Measurements from ENCODE around the gene KRTAP10-5. TPM values are rescaled to one million over a fixed set of nuclear protein-coding genes. Genes with fewer than 3 reads are reported as not detected.
"Not testable (repeated sequence)": the region's sequence is repeated elsewhere in the genome, so short reads cannot be mapped to it uniquely, and the experiment has no call there.

Gene KRTAP10-5
- polyA plus RNA-seq, 3 donors, result not detected

GRCh38 chr21:44558329-44558675, 22.1 kb downstream of the KRTAP10-5 start:
- DNase-seq (ENCODE audit: extremely low read depth in 1 of 11, low read depth in 9 of 11, low spot score in 4 of 11), result not testable (repeated sequence)

GRCh38 chr21:44557491-44558328, 22.7 kb downstream of the KRTAP10-5 start:
- no peak for DNase-seq (ENCODE audit: extremely low read depth in 1 of 11, low read depth in 9 of 11, low spot score in 4 of 11)

- DNase-seq (ENCODE audit: extremely low read depth in 1 of 11, low read depth in 9 of 11, low spot score in 4 of 11), result no peak
These were observed 23.5 kb downstream of the KRTAP10-5 start for GRCh38 chr21:44556879-44557278.

- no peak for DNase-seq (ENCODE audit: extremely low read depth in 1 of 11, low read depth in 9 of 11, low spot score in 4 of 11)
These were observed 25.1 kb downstream of the KRTAP10-5 start for GRCh38 chr21:44555200-44555875.

GRCh38 chr21:44552681-44553080, 27.7 kb downstream of the KRTAP10-5 start:
- no peak for DNase-seq (ENCODE audit: extremely low read depth in 1 of 11, low read depth in 9 of 11, low spot score in 4 of 11)

GRCh38 chr21:44552136-44552535, 28.3 kb downstream of the KRTAP10-5 start:
- DNase-seq (ENCODE audit: extremely low read depth in 1 of 11, low read depth in 9 of 11, low spot score in 4 of 11), result no peak

GRCh38 chr21:44551340-44551961, 29.0 kb downstream of the KRTAP10-5 start, which contains the start of gene KRTAP10-2:
KRTAP10-2 (minus strand) TSS chr21:44551505; CDS start chr21:44551458, 47 bp downstream.
- DNase-seq (ENCODE audit: extremely low read depth in 1 of 11, low read depth in 9 of 11, low spot score in 4 of 11), result no peak

GRCh38 chr21:44550807-44551206, 29.6 kb downstream of the KRTAP10-5 start:
- no peak for DNase-seq (ENCODE audit: extremely low read depth in 1 of 11, low read depth in 9 of 11, low spot score in 4 of 11)

- not testable (repeated sequence) for DNase-seq (ENCODE audit: extremely low read depth in 1 of 11, low read depth in 9 of 11, low spot score in 4 of 11)
These were observed 30.1 kb downstream of the KRTAP10-5 start for GRCh38 chr21:44550285-44550684.

- DNase-seq (ENCODE audit: extremely low read depth in 1 of 11, low read depth in 9 of 11, low spot score in 4 of 11), result no peak
These were observed 30.7 kb downstream of the KRTAP10-5 start for GRCh38 chr21:44549525-44550211.

GRCh38 chr21:44548922-44549321, 31.5 kb downstream of the KRTAP10-5 start:
- DNase-seq (ENCODE audit: extremely low read depth in 1 of 11, low read depth in 9 of 11, low spot score in 4 of 11), result no peak

- no peak for DNase-seq (ENCODE audit: extremely low read depth in 1 of 11, low read depth in 9 of 11, low spot score in 4 of 11)
These were observed 32.0 kb downstream of the KRTAP10-5 start for GRCh38 chr21:44548381-44548780.

GRCh38 chr21:44547656-44548331, 32.6 kb downstream of the KRTAP10-5 start:
- DNase-seq (ENCODE audit: extremely low read depth in 1 of 11, low read depth in 9 of 11, low spot score in 4 of 11), result no peak

- no peak for DNase-seq (ENCODE audit: extremely low read depth in 1 of 11, low read depth in 9 of 11, low spot score in 4 of 11)
These were observed 35.8 kb downstream of the KRTAP10-5 start for GRCh38 chr21:44544566-44544965.

- no peak for DNase-seq (ENCODE audit: extremely low read depth in 1 of 11, low read depth in 9 of 11, low spot score in 4 of 11)
These were observed 37.7 kb downstream of the KRTAP10-5 start for GRCh38 chr21:44542716-44543115.

GRCh38 chr21:44540741-44541288, 39.6 kb downstream of the KRTAP10-5 start:
- no peak for DNase-seq (ENCODE audit: extremely low read depth in 1 of 11, low read depth in 9 of 11, low spot score in 4 of 11)

GRCh38 chr21:44539991-44540666, 40.3 kb downstream of the KRTAP10-5 start, which contains the start of gene KRTAP10-1:
KRTAP10-1 (minus strand) TSS chr21:44540195; CDS start chr21:44540150, 45 bp downstream.
- DNase-seq (ENCODE audit: extremely low read depth in 1 of 11, low read depth in 9 of 11, low spot score in 4 of 11), result no peak

- no peak for DNase-seq (ENCODE audit: extremely low read depth in 1 of 11, low read depth in 9 of 11, low spot score in 4 of 11)
These were observed 41.4 kb downstream of the KRTAP10-5 start for GRCh38 chr21:44539046-44539445.

Measured in renal cortex interstitium (tissue), 11 donors.